HUES6 (cell line): ENCODE data around the gene SYT15.
"Not testable (repeated sequence)": the region's sequence is repeated elsewhere in the genome, so short reads cannot be mapped to it uniquely, and the experiment has no call there.

Source experiments
- H3K27ac ChIP-seq: 2 replicates; pipeline ENCODE4 v1.7.0; 2013; ENCODE audit warnings: low read depth, mild to moderate bottlenecking, low read length, inconsistent platforms
- H3K27me3 ChIP-seq: 2 replicates; pipeline ENCODE4 v1.6.1; 2013; ENCODE audit warnings: low read length; ENCODE audit not compliant: control insufficient read depth, insufficient read depth
- H3K36me3 ChIP-seq: 2 replicates; pipeline ENCODE4 v1.6.1; 2013; ENCODE audit warnings: low read length; ENCODE audit not compliant: control insufficient read depth, insufficient read depth
- H3K4me1 ChIP-seq: 2 replicates; pipeline ENCODE4 v1.6.1; 2013; ENCODE audit warnings: low read length; ENCODE audit not compliant: control insufficient read depth, insufficient read depth
- H3K4me3 ChIP-seq: 2 replicates; pipeline ENCODE4 v1.5.1; 2013; ENCODE audit warnings: low read depth, low read length
- H3K9ac ChIP-seq: one replicate; pipeline ENCODE4 v1.6.1; 2013; ENCODE audit warnings: mild to moderate bottlenecking, low read length
- H3K9me3 ChIP-seq: 2 replicates; pipeline ENCODE4 v1.6.1; 2013; ENCODE audit warnings: low read depth, low read length; ENCODE audit not compliant: control insufficient read depth, insufficient read depth

SYT15 gene

DNA sequence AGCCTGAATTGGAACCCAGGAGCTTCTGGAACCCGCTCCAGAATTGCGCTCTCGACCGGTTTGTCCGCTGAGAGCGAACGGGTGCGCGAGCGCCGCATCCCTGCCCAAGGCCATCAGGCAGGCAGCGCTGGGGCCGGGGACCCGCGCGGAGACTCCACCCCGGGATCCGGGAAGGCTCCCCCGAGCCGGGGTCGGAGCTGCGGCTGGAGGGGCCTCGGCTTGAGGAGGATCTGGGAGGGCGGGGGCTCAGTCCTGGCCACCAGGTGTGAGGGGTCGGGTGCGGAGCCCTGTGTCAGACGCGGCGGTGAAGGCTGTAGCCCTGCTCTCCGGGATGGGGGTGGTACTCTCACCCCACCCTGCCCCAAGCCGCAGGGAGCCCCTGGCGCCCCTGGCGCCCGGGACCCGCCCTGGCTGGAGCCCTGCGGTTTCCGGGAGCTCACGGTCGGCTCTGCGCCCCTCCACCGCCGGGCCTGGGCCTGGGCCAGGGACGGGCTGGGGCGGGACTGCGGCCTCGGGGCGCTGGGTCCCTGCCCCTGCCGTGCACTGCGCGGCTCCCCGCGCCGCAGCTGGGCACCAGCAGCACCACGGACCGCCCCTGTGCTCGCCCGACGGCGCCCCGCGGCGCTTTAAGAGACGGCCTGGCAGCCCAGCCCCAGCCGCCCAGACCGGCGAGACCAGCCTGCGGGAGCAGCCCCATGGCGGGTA is at the start of gene SYT15:
SYT15 (plus strand) TSS at position 655 of the 705 bp plus-strand sequence; CDS start at position 696, 41 bp downstream.
- Histone ChIP-seq H3K4me3 (peak within 1 kb of the TSS; percentile 44; the same call in 1 of the 2 replicates), H3K27me3 (peaks cover 18% of the 10 kb centered on the region)
- H3K4me1 ChIP-seq, H3K9me3 ChIP-seq, H3K9ac ChIP-seq, H3K27ac ChIP-seq, H3K36me3 ChIP-seq: not testable (repeated sequence)

DNA sequence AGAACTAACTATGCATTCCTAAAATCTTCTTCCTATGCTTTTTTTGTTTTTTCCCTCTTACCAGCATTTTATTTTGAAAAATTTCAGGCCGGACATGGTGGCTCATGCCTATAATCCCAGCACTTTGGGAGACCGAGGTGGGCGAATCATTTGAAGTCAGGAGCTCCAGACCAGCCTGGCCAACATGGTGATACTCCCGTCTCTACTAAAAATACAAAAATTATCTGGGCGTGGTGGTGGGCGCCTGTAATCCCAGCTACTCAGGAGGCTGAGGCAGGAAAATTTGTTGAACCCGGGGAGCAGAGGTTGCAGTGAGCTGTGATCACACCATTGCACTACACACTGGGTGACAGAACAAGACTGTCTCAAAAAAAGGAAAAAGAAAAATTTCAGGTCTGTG is 49.2 kb upstream of the SYT15 start:
- H3K4me3 ChIP-seq, H3K27me3 ChIP-seq, H3K9ac ChIP-seq, H3K36me3 ChIP-seq, H3K9me3 ChIP-seq, H3K4me1 ChIP-seq, H3K27ac ChIP-seq: not testable (repeated sequence)

DNA sequence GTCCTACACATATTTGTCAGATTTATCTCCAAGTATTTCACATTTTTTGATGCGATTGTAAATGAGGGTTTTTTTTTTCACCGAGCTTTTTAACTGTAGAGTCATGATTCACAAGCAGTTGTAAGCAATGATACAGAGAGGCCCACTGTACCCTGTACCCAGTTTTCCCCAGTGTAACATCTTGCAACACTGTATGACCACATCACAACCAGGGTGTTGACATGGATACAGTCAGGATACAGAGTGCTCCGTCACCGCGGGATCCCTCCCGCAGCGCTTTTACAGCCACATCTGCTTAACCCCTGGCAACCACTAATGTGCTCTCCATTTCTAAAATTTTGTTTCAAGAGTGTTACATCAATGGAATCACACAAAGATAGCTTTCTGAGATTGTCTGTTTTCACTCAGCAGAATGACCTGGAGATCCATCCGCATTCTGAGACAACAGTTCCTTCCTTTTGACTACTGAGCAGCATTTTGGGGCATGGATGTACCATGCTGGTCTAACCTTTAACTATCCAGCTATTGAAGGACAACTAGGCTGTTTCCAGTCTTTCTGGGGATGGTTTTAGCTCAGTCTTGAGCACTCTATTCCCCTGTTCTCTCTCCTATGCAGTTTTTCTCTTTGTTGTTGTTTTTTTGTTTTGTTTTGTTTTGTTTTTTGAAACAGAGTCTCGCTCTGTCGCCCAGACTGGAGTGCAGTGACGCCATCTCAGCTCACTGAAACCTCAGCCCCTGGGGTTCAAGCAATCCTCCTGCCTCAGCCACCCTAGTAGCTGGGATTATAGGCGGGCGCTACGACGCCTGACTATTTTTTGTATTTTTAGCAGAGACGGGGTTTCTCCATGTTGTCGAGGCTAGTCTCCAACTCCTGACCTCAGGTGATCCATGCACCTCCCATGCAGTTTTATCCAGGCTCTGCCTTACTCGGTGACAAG is 48.4 kb upstream of the SYT15 start:
- Histone ChIP-seq H3K9ac (no peak overlapping the region), H3K4me1 (no peaks in the 10 kb centered on the region; the same call in 1 of the 2 replicates), H3K4me3 (no peak overlapping the region), H3K36me3 (no peaks in the 10 kb centered on the region), H3K27me3 (no peaks in the 10 kb centered on the region), H3K9me3 (no peaks in the 10 kb centered on the region), H3K27ac (no peak overlapping the region)

DNA sequence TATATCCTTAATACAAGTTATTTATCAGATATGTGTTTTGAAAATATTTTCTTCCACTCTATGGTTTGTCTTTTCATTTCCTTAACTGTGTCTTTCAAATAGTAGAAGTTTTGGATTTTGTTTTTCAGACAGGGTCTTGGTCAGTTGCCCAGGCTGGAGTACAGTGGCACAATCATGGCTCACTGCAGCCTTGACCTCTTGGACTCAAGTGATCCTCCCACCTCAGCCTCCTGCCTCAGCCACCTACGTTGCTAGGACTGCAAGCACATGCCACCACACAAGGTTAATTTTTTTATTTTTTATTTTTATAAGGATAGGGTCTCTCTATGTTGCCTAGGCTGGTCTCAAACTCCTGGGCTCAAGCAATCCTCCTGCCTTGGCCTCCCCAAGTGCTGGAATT is 46.7 kb upstream of the SYT15 start:
- H3K27me3 ChIP-seq, H3K27ac ChIP-seq, H3K9ac ChIP-seq, H3K36me3 ChIP-seq, H3K4me1 ChIP-seq, H3K4me3 ChIP-seq, H3K9me3 ChIP-seq: not testable (repeated sequence)

DNA sequence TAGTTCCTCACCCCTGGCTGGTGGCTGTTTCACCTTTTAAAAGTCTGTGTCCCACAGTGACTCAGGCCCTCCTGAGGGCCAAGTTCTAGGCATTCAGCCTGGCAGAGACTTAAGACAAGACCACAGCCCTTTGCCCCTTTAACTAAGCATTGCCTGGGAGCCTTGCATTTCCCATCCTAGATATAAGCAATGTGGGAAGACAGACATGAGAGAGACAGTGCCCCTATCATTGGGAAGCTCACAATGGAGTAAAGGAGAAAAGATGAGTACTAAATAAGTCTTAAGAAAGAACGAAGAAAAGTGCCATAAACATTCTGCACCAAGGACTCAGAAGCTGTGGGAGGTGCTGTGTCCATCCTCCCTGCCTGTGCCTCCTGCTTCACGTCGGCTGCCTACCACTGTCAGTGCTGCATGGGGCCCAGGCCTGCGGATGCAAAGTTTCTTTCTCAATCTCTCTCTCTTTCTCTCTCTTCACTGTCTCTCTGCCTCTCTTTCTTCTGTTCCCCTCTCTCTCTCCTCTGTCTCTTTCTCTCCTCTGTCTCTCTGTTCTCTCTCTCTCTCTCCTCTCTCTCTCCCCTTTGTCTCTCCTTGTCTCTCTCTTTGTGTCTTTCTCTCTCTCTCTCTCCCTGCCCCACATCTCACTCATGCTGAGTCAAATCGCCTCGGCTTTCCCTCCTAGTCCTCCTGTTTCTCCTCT is 44.0 kb upstream of the SYT15 start:
- Histone ChIP-seq H3K9me3 (no peaks in the 10 kb centered on the region), H3K36me3 (no peaks in the 10 kb centered on the region), H3K4me1 (peaks cover 8% of the 10 kb centered on the region), H3K9ac (no peak overlapping the region), H3K4me3 (no peak overlapping the region), H3K27me3 (no peaks in the 10 kb centered on the region), H3K27ac (no peak overlapping the region)

DNA sequence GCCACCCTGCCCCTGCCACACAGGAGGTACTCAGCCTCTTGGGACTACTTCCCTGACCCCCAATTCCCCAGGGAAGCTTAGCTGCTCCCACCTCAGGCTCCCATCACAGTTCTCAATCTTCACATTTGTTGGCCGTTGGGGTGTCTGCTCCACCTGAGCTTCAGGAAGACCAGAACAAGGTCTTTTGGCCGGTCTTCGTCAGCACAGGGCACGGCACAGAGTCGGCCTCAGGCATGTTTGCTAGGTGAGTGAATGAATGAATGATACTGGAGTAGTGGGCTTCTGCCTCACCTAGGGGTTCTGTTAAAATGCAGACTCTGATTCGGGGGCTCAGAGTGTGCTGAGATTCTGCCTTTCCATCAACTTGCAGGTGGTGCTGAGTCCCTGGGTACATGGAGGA is 42.8 kb upstream of the SYT15 start:
- H3K27me3 ChIP-seq, result peaks cover 10% of the 10 kb centered on the region
- H3K4me1 ChIP-seq, result peaks cover 12% of the 10 kb centered on the region
- no peak overlapping the region for H3K27ac ChIP-seq
- H3K9me3 ChIP-seq, result no peaks in the 10 kb centered on the region
- H3K4me3 ChIP-seq, result no peak overlapping the region
- H3K36me3 ChIP-seq, result no peaks in the 10 kb centered on the region
- no peak overlapping the region for H3K9ac ChIP-seq

DNA sequence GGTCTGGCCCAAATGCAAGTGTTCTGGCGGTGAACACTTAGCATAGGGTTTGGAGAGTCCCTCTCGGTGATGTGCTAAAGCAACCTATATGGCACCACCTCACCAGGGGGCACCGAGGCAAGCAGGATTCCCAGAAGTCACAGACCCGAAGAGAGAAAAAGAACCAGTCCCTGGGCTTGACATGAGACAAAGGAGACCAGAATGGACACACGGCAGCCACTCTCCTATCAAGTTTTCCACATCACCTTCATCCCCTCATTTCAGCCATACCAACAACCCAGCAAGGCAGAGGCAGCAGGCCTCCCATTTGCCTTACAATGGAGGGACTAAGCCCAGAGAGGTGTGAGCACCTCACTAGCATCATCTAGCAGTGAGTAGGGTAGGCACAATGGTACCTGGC is 42.1 kb upstream of the SYT15 start:
- Histone ChIP-seq H3K9ac (no peak overlapping the region), H3K4me1 (peaks cover 13% of the 10 kb centered on the region), H3K36me3 (no peaks in the 10 kb centered on the region), H3K9me3 (no peaks in the 10 kb centered on the region), H3K4me3 (no peak overlapping the region), H3K27me3 (peaks cover 10% of the 10 kb centered on the region), H3K27ac (no peak overlapping the region)

DNA sequence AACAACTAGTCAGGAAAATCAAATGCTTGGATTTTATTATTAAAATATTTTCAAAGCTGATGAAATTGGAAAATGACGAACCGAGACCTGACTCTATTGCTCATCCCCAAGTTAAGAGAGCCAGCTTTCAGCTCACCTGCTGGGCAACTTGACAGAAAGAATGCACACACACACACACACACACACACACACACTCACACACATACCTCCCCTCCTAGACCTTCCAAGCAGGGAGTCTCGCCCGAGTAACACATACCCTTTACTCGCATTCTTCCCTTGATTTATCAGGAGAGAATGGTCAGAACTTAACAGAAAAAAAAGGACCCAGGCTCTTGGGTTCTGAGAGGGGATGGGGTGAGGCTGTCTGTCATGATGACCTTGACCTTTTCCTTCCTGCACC is 41.6 kb upstream of the SYT15 start:
- Histone ChIP-seq H3K27me3 (peaks cover 10% of the 10 kb centered on the region), H3K27ac (no peak overlapping the region), H3K9ac (no peak overlapping the region), H3K4me3 (no peak overlapping the region), H3K9me3 (no peaks in the 10 kb centered on the region), H3K36me3 (no peaks in the 10 kb centered on the region), H3K4me1 (peaks cover 18% of the 10 kb centered on the region)

DNA sequence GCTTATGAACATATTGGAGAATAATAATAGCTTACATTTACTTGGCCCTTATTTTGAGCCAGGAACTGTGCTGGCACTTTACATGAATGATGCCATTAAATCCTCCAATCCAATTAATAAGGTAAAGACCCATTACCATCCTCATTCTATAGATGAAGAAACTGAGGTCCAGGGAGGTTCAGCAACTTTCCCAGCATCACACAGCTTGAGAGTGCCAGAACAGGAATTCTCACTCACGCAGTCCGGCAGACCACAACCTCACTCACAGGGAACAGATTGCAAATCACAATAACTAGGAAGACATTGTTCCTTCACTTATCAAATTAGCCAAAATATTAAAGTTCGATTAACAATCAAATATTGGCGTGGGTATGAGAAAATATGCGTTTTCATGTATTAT is 40.8 kb upstream of the SYT15 start:
- Histone ChIP-seq H3K9me3 (no peaks in the 10 kb centered on the region), H3K27me3 (peaks cover 10% of the 10 kb centered on the region), H3K4me3 (no peak overlapping the region), H3K36me3 (no peaks in the 10 kb centered on the region), H3K27ac (no peak overlapping the region), H3K9ac (no peak overlapping the region), H3K4me1 (peaks cover 24% of the 10 kb centered on the region)

DNA sequence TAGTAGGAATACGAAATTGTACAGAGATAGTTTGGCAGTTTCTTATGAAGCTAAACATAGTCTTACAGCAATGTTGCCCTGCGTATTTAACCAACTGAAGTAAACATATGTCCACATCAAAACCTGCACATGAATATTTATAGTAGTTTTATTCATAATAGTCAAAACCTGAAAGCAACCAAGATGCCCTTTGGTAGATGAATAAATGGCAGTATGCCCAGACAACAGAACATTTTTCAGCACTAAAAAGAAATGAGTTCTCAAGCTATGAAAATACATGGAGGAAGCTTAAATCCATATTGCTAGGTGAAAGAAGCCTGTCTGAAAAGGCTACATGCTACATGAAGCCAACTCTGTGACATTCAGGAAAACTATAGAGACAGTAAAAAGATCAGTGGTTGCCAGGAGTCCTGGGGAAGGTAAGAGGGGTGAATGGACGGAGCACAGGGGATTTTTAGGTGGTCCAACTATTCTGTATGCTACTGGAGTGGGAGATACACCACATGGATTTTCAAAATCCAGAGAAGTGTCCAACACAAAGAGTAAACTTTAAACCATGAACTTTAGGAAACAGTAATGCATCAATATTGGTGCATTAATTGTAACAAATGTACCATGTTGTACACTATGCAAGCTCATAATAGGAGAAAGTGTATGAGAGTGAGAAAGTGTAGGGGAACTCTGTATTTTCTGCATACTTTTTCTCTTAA is 40.1 kb upstream of the SYT15 start:
- no peaks in the 10 kb centered on the region for H3K9me3 ChIP-seq
- no peaks in the 10 kb centered on the region for H3K36me3 ChIP-seq
- peaks cover 24% of the 10 kb centered on the region for H3K4me1 ChIP-seq
- H3K4me3 ChIP-seq, result no peak overlapping the region
- no peak overlapping the region for H3K27ac ChIP-seq
- peaks cover 13% of the 10 kb centered on the region for H3K27me3 ChIP-seq
- no peak overlapping the region for H3K9ac ChIP-seq
